Measurements from ENCODE around the gene MRPL52.
"Not testable (repeated sequence)": the region's sequence is repeated elsewhere in the genome, so short reads cannot be mapped to it uniquely, and the experiment has no call there.

Gene MRPL52

DNA sequence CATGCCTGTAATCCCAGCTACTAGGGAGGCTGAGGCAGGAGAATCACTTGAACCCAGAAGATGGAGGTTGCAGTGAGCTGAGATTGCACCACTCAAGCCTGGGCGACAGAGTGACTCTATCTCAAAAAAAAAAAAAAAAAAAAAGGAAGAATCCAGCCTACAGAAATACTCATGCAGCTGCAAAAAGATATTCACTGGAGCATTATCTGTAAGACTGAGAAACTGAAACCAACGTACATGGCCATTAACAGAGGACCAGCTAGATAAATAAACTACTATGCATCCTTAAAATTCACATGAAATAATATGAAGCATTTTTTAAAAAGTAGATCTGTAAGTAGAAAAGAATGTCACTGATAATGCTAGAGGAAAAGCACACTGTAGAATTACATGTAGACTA lies 18.0 kb upstream of the MRPL52 start:
- no peak for DNase-seq (ENCODE audit: low read depth)

- DNase-seq (ENCODE audit: low read depth): no peak
Observed at GRCh38 chr14:22812744-22813143, 16.9 kb upstream of the MRPL52 start.

DNA sequence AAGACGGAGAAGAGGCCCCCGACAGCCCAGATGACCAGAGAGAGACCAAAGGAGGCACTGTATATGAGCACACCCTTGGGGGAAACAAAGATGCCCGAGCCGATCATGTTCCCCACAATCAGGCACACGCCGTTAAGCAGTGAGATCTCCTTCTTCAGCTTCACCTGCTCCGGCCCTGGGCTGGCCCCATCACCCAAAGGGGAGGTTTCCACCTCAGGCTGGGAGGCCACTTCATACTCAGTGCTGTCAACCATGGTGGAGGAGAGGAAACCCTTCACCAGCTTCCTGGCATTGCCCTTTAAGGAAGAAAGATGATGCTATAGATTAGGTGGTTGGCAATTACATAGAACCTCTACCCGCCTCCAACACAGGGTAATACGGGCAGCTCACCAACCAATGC lies 16.5 kb upstream of the MRPL52 start:
- DNase-seq (ENCODE audit: low read depth): no peak

DNA sequence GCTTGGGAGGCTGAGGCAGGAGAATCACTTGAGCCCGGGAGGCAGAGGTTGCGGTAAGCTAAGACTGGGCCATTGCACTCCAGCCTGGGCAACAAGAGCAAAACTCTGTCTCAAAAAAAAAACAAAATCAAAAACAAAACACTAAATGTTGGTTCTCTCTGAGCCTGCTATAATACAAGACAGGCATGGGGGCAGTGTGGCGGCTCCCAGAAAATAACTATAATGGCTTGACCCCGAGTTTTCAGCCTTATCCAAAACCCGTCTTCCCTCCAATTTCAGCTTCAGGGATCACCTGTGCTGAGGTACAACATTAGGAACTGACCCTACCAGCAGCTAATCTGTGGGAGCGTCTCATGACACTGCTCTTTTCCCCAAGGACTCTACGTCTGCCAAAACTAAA lies 15.3 kb upstream of the MRPL52 start:
- no peak for DNase-seq (ENCODE audit: low read depth)

- DNase-seq (ENCODE audit: low read depth): no peak
Observed at GRCh38 chr14:22814941-22815713, 14.6 kb upstream of the MRPL52 start, which contains the start of gene SLC7A7. TSS of gene SLC7A7 (minus strand) at chr14:22815435. CDS start at chr14:22813398, 2,037 bp downstream.

GRCh38 chr14:22819151-22819988 lies 10.3 kb upstream of the MRPL52 start:
- DNase-seq (ENCODE audit: low read depth): no peak

GRCh38 chr14:22820731-22821130 lies 9.0 kb upstream of the MRPL52 start:
- DNase-seq (ENCODE audit: low read depth): no peak

GRCh38 chr14:22821193-22822015 lies 8.3 kb upstream of the MRPL52 start:
- no peak for DNase-seq (ENCODE audit: low read depth)

- DNase-seq (ENCODE audit: low read depth): no peak
Observed at GRCh38 chr14:22822016-22822570, 7.6 kb upstream of the MRPL52 start.

DNA sequence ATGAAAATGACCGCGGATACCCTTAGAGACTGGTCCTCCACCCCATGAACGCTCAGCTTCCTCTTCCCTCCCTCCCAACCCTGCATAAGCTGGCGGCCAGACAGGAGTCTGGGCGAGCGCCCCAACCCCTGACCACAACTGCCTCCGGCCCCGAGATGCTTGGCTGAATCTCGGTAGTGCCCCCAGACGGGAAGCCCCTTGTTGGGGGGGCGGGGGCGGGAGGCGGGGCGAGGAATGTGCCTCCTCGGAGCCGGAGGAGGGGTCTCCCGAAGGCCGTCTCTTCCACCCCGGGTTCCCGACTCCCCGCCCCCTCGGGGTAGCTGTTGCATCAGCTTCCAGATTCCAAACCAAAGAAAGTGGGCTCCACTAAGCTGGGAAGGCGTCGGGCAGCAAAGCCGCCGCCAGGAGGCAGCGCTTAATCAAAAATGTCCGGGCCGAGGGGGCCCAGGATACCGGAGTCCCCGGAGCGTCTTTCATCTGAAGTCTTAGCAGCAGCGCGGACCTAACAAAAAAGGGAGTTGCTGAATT lies 7.1 kb upstream of the MRPL52 start:
- peak; percentile 67 for DNase-seq (ENCODE audit: low read depth)

- DNase-seq (ENCODE audit: low read depth): no peak
Observed at GRCh38 chr14:22824711-22825359, 4.9 kb upstream of the MRPL52 start.

DNA sequence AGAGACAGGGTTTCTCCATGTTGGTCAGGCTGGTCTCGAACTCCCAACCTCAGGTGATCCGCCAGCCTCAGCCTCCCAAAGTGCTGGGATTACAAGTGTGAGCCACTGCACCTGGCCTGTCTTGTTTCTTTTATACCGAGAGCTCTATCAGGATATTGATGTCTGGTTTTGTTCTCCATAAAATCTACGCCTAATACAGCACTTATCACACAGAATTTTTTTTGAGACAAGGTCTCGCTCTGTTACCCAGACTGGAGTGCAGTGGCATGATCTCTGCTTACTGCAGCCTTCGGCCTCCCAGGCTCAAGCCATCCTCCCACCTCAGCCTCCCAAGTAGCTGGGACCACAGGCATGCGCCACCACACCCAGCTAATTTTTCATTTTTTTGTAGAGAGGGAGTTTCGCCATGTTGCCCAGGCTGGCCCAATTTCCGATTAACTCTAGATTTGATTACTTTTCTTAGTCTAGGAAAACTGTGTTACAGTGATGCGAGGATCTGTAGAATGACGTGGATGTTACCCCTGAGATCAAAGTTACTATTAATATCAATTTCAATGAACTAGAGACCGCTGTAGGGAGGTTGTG lies 519 bp upstream of the MRPL52 start:
- DNase-seq (ENCODE audit: low read depth): not testable (repeated sequence)

- DNase-seq (ENCODE audit: low read depth): no peak
Observed at GRCh38 chr14:22830443-22831010, 840 bp downstream of the MRPL52 start.

- DNase-seq (ENCODE audit: low read depth): no peak
Observed at GRCh38 chr14:22835505-22835904, 5.8 kb downstream of the MRPL52 start.

- DNase-seq (ENCODE audit: low read depth): no peak
Observed at GRCh38 chr14:22836301-22837113, 6.8 kb downstream of the MRPL52 start, which contains the start of gene MMP14. TSS of gene MMP14 (plus strand) at chr14:22836585. CDS start at chr14:22836818, 233 bp downstream.

- no peak for DNase-seq (ENCODE audit: low read depth)
Observed at GRCh38 chr14:22837114-22837749, 7.5 kb downstream of the MRPL52 start.

GRCh38 chr14:22837750-22838538 lies 8.3 kb downstream of the MRPL52 start:
- no peak for DNase-seq (ENCODE audit: low read depth)

DNA sequence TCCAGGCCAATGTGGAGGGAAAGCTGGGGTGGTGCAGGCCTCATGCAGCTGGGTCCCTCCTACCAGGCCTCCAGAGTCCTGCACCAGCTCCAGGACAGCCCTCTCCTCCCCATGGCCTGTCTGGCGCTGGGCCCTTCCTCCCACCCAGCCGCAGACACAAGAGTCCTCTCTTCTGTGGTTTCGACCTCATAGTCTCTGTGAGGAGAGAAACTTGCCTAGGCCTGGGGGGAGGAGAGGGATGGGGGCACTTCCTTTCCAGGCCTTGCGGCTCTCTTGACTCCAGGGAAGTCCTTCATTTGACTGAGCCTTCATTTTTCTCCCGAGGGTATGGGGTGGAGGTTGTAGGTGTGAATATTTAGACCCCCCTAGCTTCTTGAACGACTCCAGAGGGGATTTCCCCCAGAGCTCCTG lies 8.9 kb downstream of the MRPL52 start:
- DNase-seq (ENCODE audit: low read depth): no peak
